Testis (tissue), 3 donors: ENCODE data around the gene CCL3. TPM values are rescaled to one million over a fixed set of nuclear protein-coding genes. Genes with fewer than 3 reads are reported as not detected.
"Not testable (repeated sequence)": the region's sequence is repeated elsewhere in the genome, so short reads cannot be mapped to it uniquely, and the experiment has no call there.

Experiments
- DNase-seq: peaks from one replicate; pipeline ENCODE4 v3.0.0-alpha.2; 2019
- H3K27ac ChIP-seq, 2 donors: fragments of 200-600 bp; sonication (generic); one replicate each; pipeline ENCODE4 v1.5.1; 2019
- H3K27me3 ChIP-seq: fragments of 200-600 bp; sonication (generic); one replicate; pipeline ENCODE4 v1.5.1; 2019
- H3K36me3 ChIP-seq: fragments of 200-600 bp; sonication (generic); one replicate; pipeline ENCODE4 v1.5.1; 2017; ENCODE audit warnings: low read depth; ENCODE audit errors: missing control alignments
- H3K4me1 ChIP-seq: fragments of 200-600 bp; sonication (generic); one replicate; pipeline ENCODE4 v1.5.1; 2019
- H3K4me3 ChIP-seq, 2 donors: fragments of 200-600 bp; sonication (generic); one replicate each; pipeline ENCODE4 v1.5.1; 2017 to 2019
- H3K9me3 ChIP-seq: fragments of 200-600 bp; sonication (generic); one replicate; pipeline ENCODE4 v1.5.1; 2017
- POLR2A ChIP-seq: fragments of 450-650 bp; IDR thresholded peaks from one replicate; pipeline ENCODE4 v1.6.1; 2017; ENCODE audit warnings: antibody characterized with exemption, mild to moderate bottlenecking, moderate library complexity
- WGBS, 2 donors: methylation state at CpG; one replicate each; pipeline ENCODE4 v1.1.5; 2018; 5-methylcytosine and 5-hydroxymethylcytosine counted together
- intact Hi-C: fragments of 100-400 bp; cut with DNase I; formaldehyde crosslinking; loops from one replicate; pipeline ENCODE4 v1.15.1; 2023; ENCODE audit warnings: low total_unique reads
- polyA plus RNA-seq: library from polyadenylated mRNA; stranded (reverse); fragments of 350-450 nt; fragmentation: Illumina TruSeq; extraction: RNeasy Lipid Tissue Mini Kit (QIAGEN cat#74804); gene quantifications from one replicate; pipeline ENCODE4 v1.2.3, GENCODE V29; 2014; ENCODE audit warnings: low read depth, low replicate concordance; ENCODE audit not compliant: insufficient read depth
- total RNA-seq, 2 donors: library from RNA; depleted of rRNA; stranded (reverse); fragments of >200 nt; gene quantifications; one replicate each; pipeline ENCODE4 v1.2.3, GENCODE V29; 2016
- TF ChIP-seq, protein P1 (sequence below), 3 experiments: fragments of 450-650 bp in 2 of 3; fragments of 200-600 bp in 1 of 3; sonication (generic) in 1 of 3; IDR thresholded peaks; one replicate each; pipeline ENCODE4 v1.5.1; 2016 to 2019; ENCODE audit warnings: antibody characterized with exemption in 3 of 3, mild to moderate bottlenecking in 2 of 3, moderate library complexity in 1 of 3

Gene CCL3
- total and polyA plus RNA-seq, 3 donors from 2014 or later, result 0.56 to 6.2 TPM; not detected in 1

DNA sequence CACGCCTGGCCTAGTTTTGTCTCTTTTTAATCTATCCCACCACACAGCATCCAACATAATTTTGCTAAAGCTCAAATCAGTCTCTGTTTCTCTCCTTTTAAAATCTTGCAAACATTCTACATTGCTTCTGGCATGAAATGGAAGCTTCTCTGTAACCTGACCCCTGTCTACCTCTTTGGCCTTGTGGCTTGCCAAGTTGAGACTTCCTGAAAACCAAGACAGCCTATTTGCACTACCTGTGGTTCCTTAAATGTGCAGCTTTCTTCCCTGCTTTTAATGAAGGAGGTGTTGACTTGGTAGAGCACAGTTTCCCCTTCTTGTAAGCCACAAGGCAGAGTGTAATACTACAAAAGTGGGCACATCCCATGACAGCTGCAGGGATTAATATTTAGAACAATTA lies 6.0 kb upstream of the CCL3 start:
- no peaks in the 10 kb centered on the region for H3K27me3 ChIP-seq
- DNase-seq, result no peak
- H3K4me1 ChIP-seq, result no peaks in the 10 kb centered on the region
- TF ChIP-seq, protein P1, sequence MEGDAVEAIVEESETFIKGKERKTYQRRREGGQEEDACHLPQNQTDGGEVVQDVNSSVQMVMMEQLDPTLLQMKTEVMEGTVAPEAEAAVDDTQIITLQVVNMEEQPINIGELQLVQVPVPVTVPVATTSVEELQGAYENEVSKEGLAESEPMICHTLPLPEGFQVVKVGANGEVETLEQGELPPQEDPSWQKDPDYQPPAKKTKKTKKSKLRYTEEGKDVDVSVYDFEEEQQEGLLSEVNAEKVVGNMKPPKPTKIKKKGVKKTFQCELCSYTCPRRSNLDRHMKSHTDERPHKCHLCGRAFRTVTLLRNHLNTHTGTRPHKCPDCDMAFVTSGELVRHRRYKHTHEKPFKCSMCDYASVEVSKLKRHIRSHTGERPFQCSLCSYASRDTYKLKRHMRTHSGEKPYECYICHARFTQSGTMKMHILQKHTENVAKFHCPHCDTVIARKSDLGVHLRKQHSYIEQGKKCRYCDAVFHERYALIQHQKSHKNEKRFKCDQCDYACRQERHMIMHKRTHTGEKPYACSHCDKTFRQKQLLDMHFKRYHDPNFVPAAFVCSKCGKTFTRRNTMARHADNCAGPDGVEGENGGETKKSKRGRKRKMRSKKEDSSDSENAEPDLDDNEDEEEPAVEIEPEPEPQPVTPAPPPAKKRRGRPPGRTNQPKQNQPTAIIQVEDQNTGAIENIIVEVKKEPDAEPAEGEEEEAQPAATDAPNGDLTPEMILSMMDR (IDR thresholded peaks at IDR 0.05), result no peak
- TF ChIP-seq POLR2A, result no peak
- no peaks in the 10 kb centered on the region for H3K9me3 ChIP-seq
- H3K36me3 ChIP-seq, result no peaks in the 10 kb centered on the region
- intact Hi-C loops, result no loop called here
- no peak overlapping the region for H3K4me3 ChIP-seq
- 82 to 89% methylated on average over 1 of the region's 1 CpG for WGBS, 2 donors
- no peak overlapping the region for H3K27ac ChIP-seq

DNA sequence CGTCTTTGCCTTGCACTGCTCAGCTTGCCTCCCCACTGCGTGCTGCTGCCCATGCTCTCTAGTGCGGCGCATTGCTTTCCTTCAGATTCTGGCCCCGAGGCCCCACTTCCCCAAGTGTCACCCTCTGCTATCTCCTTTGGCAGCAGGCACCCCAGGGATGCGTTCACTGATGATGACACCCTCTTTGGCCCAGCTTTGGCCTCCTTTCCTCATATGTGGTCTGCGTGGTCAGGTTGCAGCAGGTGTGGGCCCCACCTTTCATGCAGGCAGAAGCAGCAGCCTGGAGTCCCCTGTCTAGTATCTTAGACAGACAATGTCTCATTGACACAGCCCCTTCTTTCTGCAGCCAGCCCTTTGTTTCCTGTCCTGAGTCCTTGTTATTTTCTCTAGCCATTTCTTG lies 4.8 kb upstream of the CCL3 start:
- H3K9me3 ChIP-seq, result no peaks in the 10 kb centered on the region
- H3K36me3 ChIP-seq, result no peaks in the 10 kb centered on the region
- DNase-seq, result no peak
- H3K4me1 ChIP-seq, result no peaks in the 10 kb centered on the region
- no peak overlapping the region for H3K27ac ChIP-seq
- no peak overlapping the region for H3K4me3 ChIP-seq
- intact Hi-C loops, result no loop called here
- 93% methylated on average over 7 of the region's 7 CpGs for WGBS, 2 donors
- no peaks in the 10 kb centered on the region for H3K27me3 ChIP-seq
- TF ChIP-seq, protein P1 (IDR thresholded peaks at IDR 0.05), result no peak
- no peak for TF ChIP-seq POLR2A

DNA sequence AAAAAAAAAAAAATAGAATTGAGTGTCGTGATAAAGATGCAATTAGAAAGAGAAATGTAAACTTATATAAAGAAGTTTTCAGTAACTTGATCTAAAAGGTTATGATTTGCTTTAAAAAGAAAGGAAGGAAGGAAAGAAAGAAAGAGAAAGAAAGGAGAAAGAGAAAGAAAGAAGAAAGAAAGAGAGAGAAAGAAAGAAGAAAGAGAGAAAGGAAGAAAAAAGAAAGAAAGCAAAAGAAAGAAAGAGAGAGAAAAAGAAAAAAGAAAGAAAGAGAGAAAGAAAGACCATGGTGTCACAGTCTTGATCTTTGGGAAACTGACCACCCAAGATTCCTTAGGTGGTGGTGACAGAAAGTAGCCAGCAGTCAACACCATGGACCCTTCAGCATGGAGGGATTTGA lies 4.3 kb upstream of the CCL3 start:
- Histone ChIP-seq H3K27ac (no peak overlapping the region), H3K36me3 (no peaks in the 10 kb centered on the region), H3K4me1 (no peaks in the 10 kb centered on the region), H3K4me3 (no peak overlapping the region), H3K9me3 (no peaks in the 10 kb centered on the region), H3K27me3 (no peaks in the 10 kb centered on the region)
- 89 to 97% methylated on average over 1 of the region's 1 CpG for WGBS, 2 donors
- TF ChIP-seq, protein P1 (IDR thresholded peaks at IDR 0.05), result no peak
- no peak for TF ChIP-seq POLR2A
- intact Hi-C loops, result no loop called here
- DNase-seq, result no peak

DNA sequence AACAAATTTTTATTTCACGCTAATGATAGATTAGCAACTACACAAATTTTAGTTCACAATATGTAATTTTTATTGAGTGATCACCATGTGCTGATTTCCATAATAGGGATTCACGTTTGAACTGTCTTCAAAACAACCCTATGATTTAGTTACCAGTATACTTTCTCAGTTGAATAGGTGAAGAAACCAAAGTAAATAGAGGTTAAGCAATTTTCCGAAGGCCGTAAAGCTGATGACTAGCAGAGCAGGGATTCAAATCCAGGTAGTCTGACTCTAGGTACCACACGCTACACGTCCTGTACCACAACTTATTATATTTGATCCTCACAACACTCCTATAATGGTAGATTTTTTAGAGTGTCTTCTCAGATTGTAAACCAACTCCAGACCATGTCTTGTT lies 2.8 kb upstream of the CCL3 start:
- intact Hi-C loops, H3K36me3 ChIP-seq, DNase-seq, H3K27me3 ChIP-seq, H3K9me3 ChIP-seq, H3K4me3 ChIP-seq, H3K27ac ChIP-seq, H3K4me1 ChIP-seq: not testable (repeated sequence)
- 83 to 86% methylated on average over 6 of the region's 6 CpGs for WGBS, 2 donors

DNA sequence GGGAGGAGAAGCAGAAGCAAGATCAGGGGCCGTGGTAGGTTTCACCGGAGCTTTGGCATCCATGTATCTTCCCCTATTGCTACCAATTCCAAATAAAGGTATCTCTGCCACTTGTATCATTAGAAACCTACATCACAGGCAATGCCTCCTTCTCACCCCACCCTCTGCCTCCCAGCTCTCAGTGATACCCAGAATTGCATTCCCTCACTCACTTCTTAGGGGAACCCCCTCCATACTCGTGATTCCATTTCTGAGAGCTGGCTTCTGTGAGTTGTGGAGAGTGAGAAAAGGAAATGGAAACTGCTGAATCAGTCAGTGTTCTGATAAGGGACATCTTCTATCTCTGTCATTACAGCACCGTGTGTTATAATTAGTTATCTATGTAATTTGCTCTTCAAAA lies 2.3 kb upstream of the CCL3 start:
- no peak for DNase-seq
- 67 to 74% methylated on average over 4 of the region's 4 CpGs for WGBS, 2 donors
- intact Hi-C loops, result no loop called here

More for the DNA sequence above, 2.3 kb upstream of the CCL3 start:
- H3K4me3 ChIP-seq, result no peak overlapping the region
- no peaks in the 10 kb centered on the region for H3K27me3 ChIP-seq
- no peak overlapping the region for H3K27ac ChIP-seq
- H3K4me1 ChIP-seq, result no peaks in the 10 kb centered on the region
- TF ChIP-seq POLR2A, result no peak
- TF ChIP-seq, protein P1 (IDR thresholded peaks at IDR 0.05), result no peak
- no peaks in the 10 kb centered on the region for H3K36me3 ChIP-seq
- H3K9me3 ChIP-seq, result no peaks in the 10 kb centered on the region
